Measurements from ENCODE around the gene C19orf67.
A peak's percentile ranks its signal among the peaks of the same experiment; 100 is the strongest.
"Not testable (repeated sequence)": the region's sequence is repeated elsewhere in the genome, so short reads cannot be mapped to it uniquely, and the experiment has no call there.

C19orf67 gene

DNA sequence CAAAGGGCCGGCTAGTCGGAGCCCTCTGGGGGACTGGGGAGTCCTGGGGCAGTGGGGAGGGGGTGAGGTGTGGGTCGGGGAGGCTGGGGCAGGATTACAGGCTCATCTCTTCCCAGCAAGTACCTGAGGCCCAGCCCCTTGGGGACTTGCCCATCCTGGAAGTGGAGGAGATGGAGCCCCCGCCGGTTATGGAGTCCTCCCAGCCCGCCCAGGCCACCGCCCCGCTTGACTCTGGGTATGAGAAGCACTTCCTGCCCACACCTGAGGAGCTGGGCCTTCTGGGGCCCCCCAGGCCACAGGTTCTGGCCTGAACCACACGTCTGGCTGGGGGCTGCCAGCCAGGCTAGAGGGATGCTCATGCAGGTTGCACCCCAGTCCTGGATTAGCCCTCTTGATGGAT lies 33.6 kb downstream of the C19orf67 start:
- peaks cover 18% of the 10 kb centered on the region for H3K36me3 ChIP-seq (replicated peaks; ENCODE audit: low read depth, low read length)
- H3K4me2 ChIP-seq (ENCODE audit: low read length), result no peak overlapping the region
- H3K79me2 ChIP-seq (ENCODE audit: low read length), result no peaks in the 10 kb centered on the region
- H4K20me1 ChIP-seq (ENCODE audit: insufficient read depth, low read length), result no peaks in the 10 kb centered on the region
- H3K9me3 ChIP-seq (ENCODE audit: insufficient read depth, low read length), result no peaks in the 10 kb centered on the region
- H3K9ac ChIP-seq (ENCODE audit: low read length), result no peak overlapping the region
- no peaks in the 10 kb centered on the region for H3K27me3 ChIP-seq (ENCODE audit: low read depth, low read length)
- no peak overlapping the region for H3K4me3 ChIP-seq (ENCODE audit: low read length)
- TF ChIP-seq, protein P1, sequence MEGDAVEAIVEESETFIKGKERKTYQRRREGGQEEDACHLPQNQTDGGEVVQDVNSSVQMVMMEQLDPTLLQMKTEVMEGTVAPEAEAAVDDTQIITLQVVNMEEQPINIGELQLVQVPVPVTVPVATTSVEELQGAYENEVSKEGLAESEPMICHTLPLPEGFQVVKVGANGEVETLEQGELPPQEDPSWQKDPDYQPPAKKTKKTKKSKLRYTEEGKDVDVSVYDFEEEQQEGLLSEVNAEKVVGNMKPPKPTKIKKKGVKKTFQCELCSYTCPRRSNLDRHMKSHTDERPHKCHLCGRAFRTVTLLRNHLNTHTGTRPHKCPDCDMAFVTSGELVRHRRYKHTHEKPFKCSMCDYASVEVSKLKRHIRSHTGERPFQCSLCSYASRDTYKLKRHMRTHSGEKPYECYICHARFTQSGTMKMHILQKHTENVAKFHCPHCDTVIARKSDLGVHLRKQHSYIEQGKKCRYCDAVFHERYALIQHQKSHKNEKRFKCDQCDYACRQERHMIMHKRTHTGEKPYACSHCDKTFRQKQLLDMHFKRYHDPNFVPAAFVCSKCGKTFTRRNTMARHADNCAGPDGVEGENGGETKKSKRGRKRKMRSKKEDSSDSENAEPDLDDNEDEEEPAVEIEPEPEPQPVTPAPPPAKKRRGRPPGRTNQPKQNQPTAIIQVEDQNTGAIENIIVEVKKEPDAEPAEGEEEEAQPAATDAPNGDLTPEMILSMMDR (IDR thresholded peaks at IDR 0.05; ENCODE audit: low read depth, low read length), result no peak
- TF ChIP-seq EZH2phosphoT487 (IDR thresholded peaks at IDR 0.05; ENCODE audit: low read depth), result no peak
- H2AFZ ChIP-seq (ENCODE audit: low read depth, low read length), result no peak overlapping the region
- H3K27ac ChIP-seq (ENCODE audit: low read length), result no peak overlapping the region
- no peaks in the 10 kb centered on the region for H3K4me1 ChIP-seq (ENCODE audit: low read length)

DNA sequence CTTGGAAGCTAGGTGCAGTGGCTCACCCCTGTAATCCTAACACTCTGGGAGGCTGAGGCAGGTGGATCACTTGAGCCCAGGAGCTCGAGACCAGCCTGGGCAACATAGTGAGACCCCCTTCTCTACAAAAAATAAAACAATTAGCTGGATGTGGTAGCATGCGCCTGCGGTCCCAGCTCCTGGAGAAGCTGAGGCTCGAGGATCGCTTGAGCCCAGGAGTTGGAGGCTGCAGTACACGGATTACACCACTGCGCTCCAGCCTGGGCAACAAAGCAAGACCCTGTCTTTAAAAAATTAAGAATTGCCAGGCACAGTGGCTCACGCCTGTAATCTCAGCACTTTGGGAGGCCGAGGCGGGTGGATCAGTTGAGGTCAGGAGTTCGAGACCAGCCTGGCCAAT lies 34.6 kb downstream of the C19orf67 start:
- H3K4me3 ChIP-seq (ENCODE audit: low read length); H2AFZ ChIP-seq (ENCODE audit: low read depth, low read length); H3K4me1 ChIP-seq (ENCODE audit: low read length); H3K9me3 ChIP-seq (ENCODE audit: insufficient read depth, low read length); H4K20me1 ChIP-seq (ENCODE audit: insufficient read depth, low read length); H3K9ac ChIP-seq (ENCODE audit: low read length); H3K79me2 ChIP-seq (ENCODE audit: low read length); H3K27me3 ChIP-seq (ENCODE audit: low read depth, low read length); H3K4me2 ChIP-seq (ENCODE audit: low read length); H3K27ac ChIP-seq (ENCODE audit: low read length): not testable (repeated sequence)
- H3K36me3 ChIP-seq (replicated peaks; ENCODE audit: low read depth, low read length), result peaks cover 18% of the 10 kb centered on the region

DNA sequence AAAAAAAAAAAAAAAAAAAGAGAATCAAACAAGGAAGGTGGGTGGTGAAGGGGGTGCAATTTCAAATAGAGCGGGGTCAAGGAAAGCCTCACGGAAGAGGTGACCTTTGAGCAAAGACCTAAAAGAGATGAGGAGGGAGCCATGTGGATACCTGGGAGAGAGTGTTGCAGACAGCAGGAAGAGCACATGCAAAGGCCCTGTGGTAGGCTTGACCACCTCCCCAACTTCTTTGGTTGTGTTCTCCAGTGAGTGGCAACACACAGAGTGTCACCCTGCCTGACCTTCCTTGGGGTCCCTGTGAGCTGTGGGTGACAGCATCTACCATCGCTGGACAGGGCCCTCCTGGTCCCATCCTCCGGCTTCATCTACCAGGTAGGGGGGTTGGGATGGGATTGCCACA lies 35.1 kb downstream of the C19orf67 start:
- Histone ChIP-seq H3K4me3 (ENCODE audit: low read length) (no peak overlapping the region), H3K36me3 (replicated peaks; ENCODE audit: low read depth, low read length) (peaks cover 18% of the 10 kb centered on the region), H3K27ac (ENCODE audit: low read length) (no peak overlapping the region), H4K20me1 (ENCODE audit: insufficient read depth, low read length) (no peaks in the 10 kb centered on the region), H3K9me3 (ENCODE audit: insufficient read depth, low read length) (no peaks in the 10 kb centered on the region), H3K4me1 (ENCODE audit: low read length) (no peaks in the 10 kb centered on the region), H2AFZ (ENCODE audit: low read depth, low read length) (no peak overlapping the region), H3K79me2 (ENCODE audit: low read length) (no peaks in the 10 kb centered on the region), H3K9ac (ENCODE audit: low read length) (no peak overlapping the region), H3K4me2 (ENCODE audit: low read length) (no peak overlapping the region), H3K27me3 (ENCODE audit: low read depth, low read length) (no peaks in the 10 kb centered on the region)
- TF ChIP-seq, protein P1 (IDR thresholded peaks at IDR 0.05; ENCODE audit: low read depth, low read length), result no peak
- no peak for TF ChIP-seq EZH2phosphoT487 (IDR thresholded peaks at IDR 0.05; ENCODE audit: low read depth)

DNA sequence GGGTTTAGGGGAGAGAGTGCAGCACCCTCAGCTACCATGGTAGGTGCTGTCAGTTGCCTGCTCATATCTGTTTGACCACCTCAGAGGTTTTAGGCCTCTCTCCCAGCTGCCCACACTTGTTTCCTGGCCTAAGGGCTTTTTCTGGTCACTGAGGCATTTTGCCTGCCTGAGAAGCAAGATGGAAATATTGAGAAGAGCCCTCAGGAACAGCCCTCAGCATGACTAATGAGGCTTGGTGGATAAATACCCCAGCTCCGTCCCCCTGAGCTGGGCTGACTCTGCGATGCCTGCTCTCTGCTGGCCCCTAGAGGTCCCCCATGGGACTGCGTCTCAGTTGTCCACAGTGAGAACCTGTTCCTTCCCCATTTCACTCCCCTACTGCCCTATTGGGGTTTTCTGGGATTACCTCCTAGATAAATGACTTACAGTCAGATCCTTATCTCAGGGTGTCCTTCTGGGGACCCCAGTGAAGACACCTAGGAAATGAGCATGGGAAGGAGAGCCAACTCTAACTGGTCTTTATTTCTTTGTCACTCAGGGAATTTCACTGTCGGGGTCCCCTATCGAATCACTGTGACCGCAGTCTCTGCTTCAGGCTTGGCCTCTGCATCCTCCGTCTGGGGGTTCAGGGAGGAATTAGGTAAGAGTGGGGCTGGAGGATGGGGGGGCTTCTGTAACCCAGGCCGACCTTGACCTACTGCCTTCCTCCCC lies 37.0 kb downstream of the C19orf67 start:
- no peaks in the 10 kb centered on the region for H4K20me1 ChIP-seq (ENCODE audit: insufficient read depth, low read length)
- H3K4me3 ChIP-seq (ENCODE audit: low read length), result no peak overlapping the region
- no peak for TF ChIP-seq EZH2phosphoT487 (IDR thresholded peaks at IDR 0.05; ENCODE audit: low read depth)
- TF ChIP-seq, protein P1 (IDR thresholded peaks at IDR 0.05; ENCODE audit: low read depth, low read length), result peak; percentile 94
- no peak overlapping the region for H3K4me2 ChIP-seq (ENCODE audit: low read length)
- H3K79me2 ChIP-seq (ENCODE audit: low read length), result no peaks in the 10 kb centered on the region
- H3K27ac ChIP-seq (ENCODE audit: low read length), result no peak overlapping the region
- H3K4me1 ChIP-seq (ENCODE audit: low read length), result no peaks in the 10 kb centered on the region
- no peak overlapping the region for H3K9ac ChIP-seq (ENCODE audit: low read length)
- H3K27me3 ChIP-seq (ENCODE audit: low read depth, low read length), result no peaks in the 10 kb centered on the region
- H3K9me3 ChIP-seq (ENCODE audit: insufficient read depth, low read length), result no peaks in the 10 kb centered on the region
- peaks cover 18% of the 10 kb centered on the region for H3K36me3 ChIP-seq (replicated peaks; ENCODE audit: low read depth, low read length)
- H2AFZ ChIP-seq (ENCODE audit: low read depth, low read length), result no peak overlapping the region

DNA sequence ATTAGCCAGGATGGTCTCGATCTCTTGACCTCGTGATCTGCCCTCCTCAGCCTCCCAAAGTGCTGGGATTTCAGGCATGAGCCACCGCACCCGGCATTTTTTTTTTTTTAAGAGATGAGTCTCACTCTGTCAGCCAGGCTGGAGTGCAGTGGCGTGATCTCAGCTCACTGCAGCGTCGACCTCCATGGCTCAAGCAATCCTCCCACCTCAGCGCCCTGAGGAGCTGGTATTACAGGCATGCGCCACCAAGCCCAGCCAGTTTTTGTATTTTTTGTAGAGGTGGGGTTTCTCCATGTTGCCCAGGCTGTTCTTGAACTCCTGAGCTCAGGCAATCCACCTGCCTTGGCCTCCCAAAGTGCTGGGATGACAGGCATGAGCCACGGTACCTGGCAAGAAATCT lies 37.7 kb downstream of the C19orf67 start:
- not testable (repeated sequence) for H3K9ac ChIP-seq (ENCODE audit: low read length); H3K4me2 ChIP-seq (ENCODE audit: low read length); H2AFZ ChIP-seq (ENCODE audit: low read depth, low read length); H3K27me3 ChIP-seq (ENCODE audit: low read depth, low read length); H3K4me3 ChIP-seq (ENCODE audit: low read length); H3K4me1 ChIP-seq (ENCODE audit: low read length); H4K20me1 ChIP-seq (ENCODE audit: insufficient read depth, low read length); H3K27ac ChIP-seq (ENCODE audit: low read length); H3K79me2 ChIP-seq (ENCODE audit: low read length); H3K9me3 ChIP-seq (ENCODE audit: insufficient read depth, low read length)
- H3K36me3 ChIP-seq (replicated peaks; ENCODE audit: low read depth, low read length), result peaks cover 17% of the 10 kb centered on the region

Measured in OCI-LY3 (cell line).